Epithelial cell of proximal tubule (primary cell): ENCODE measurements around the gene CD79B. TPM values are rescaled to one million over a fixed set of nuclear protein-coding genes. Genes with fewer than 3 reads are reported as not detected.
"Not testable (repeated sequence)": the region's sequence is repeated elsewhere in the genome, so short reads cannot be mapped to it uniquely, and the experiment has no call there.

ENCODE experiments used
- DNase-seq: peaks from one replicate; pipeline ENCODE4 v3.0.0-alpha.2; 2011; ENCODE audit warnings: low read depth
- H3K4me3 ChIP-seq: 2 replicates; pipeline ENCODE4 v1.5.1; 2011; ENCODE audit warnings: low read depth, mild to moderate bottlenecking, low read length
- CTCF ChIP-seq: conservative IDR thresholded peaks from 2 replicates; pipeline ENCODE4 v1.5.1; 2012; ENCODE audit warnings: low read depth, mild to moderate bottlenecking, low read length
- total RNA-seq: library from RNA; depleted of rRNA; stranded (reverse); fragments of >200 nt; gene quantifications from 2 replicates; pipeline ENCODE4 v1.2.3, GENCODE V29; 2015

Gene CD79B
- total RNA-seq, 1 donor from 2014 or later: not detected

- no peak for TF ChIP-seq CTCF
- no peak overlapping the region for H3K4me3 ChIP-seq
- DNase-seq: no peak
Measured at GRCh38 chr17:63916566-63917185, 15.5 kb downstream of the CD79B start.

DNA sequence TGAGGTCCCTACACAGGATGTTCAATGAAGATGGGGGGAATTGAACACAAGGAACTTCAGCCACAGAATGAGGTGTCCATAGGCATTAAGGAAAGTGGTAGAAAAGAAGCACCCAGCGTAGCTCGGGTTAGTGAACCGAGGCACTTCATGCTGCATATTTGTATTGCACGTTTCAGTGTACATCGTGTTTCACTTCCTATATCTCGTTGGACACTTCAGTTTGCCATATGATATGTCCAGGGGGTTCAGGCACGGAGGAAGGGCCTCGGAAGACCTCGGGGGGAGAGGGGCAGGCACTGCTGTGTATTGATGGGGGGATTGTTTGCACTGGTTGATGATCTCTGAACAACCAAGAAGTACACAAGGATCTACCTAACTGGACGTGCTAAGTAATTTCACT is 16.4 kb downstream of the CD79B start:
- not testable (repeated sequence) for H3K4me3 ChIP-seq, DNase-seq

DNA sequence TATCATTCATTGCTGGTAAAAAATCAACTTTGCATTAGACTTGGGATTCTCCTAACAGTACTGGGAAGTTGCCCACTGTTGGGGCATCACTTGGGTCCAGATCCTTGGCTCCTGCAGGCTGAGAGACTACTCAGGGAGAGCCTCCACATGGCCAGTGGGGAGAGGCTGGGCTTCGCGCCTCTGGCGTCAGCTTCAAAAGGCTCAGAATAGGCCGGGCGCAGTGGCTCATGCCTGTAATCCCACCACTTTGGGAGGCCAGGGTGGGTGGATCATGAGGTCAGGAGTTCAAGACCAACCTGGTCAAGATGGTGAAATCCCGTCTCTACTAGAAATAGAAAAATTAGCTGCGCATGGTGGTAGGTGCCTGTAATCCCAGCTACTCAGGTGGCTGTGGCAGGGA is 17.7 kb downstream of the CD79B start:
- H3K4me3 ChIP-seq: no peak overlapping the region
- no peak for TF ChIP-seq CTCF
- no peak for DNase-seq

- H3K4me3 ChIP-seq: no peak overlapping the region
- DNase-seq: no peak
- peak; percentile 64 for TF ChIP-seq CTCF
Measured at GRCh38 chr17:63911657-63912100, 20.5 kb downstream of the CD79B start.

DNA sequence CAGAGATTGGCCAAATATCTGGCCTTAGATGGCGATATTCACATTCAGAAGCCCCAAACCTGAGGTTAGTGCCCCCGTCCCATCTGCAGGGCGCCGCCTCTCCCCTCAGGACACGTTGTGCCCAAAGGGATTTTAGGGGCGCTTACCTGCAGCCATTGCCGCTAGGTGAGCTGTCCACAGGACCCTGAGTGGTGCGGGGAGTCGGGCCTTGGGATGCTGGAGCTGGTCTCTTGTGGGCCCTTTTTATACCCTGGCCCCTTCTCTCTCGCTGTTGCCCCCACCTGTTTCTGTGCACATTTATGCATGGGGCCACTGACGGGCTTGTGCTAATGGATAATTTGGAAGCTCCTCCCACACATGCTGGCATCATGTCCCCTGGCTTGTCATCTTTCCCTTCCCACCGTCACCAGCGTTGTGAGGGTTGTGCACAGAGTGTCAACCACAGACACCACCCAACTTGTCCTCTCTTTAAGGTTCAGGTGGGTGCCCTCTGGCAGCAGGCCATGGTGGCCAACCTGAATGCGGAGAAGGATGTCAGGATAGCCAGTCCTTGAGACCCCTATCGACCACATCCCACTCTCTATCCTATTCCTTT is 21.0 kb downstream of the CD79B start, which contains the start of gene CSHL1:
Gene CSHL1, minus strand, starts transcription at position 218 of the 595 bp plus-strand sequence. Its CDS starts 62 bp downstream, at position 156.
- DNase-seq: no peak
- H3K4me3 ChIP-seq: no peak within 1 kb of the TSS
- TF ChIP-seq CTCF: no peak

DNA sequence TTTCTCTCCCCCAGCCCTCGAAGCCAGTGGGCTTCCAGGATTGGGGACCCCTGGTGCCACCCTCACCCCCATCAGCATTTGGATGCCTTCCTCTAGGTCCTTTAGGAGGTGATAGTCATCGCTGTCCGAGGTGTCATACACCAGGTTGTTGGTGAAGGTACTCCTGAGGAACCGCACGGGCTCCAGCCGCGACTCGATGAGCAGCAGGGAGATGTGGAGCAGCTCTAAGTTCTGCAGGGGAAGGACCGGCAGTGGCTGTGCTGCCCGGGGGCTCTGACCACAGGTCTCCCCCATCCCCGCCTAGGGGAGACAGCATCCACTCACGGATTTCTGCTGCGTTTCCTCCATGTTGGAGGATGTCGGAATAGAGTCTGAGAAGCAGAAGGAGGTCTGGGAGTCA is 22.0 kb downstream of the CD79B start:
- no peak for DNase-seq
- no peak for TF ChIP-seq CTCF
- no peak overlapping the region for H3K4me3 ChIP-seq

GRCh38 chr17:63909586-63909985 is 22.5 kb downstream of the CD79B start:
- H3K4me3 ChIP-seq, DNase-seq: not testable (repeated sequence)

- not testable (repeated sequence) for DNase-seq, H3K4me3 ChIP-seq
- peak; percentile 33 for TF ChIP-seq CTCF
Measured at GRCh38 chr17:63907161-63907778, 24.9 kb downstream of the CD79B start.

- H3K4me3 ChIP-seq, DNase-seq: not testable (repeated sequence)
Measured at GRCh38 chr17:63904796-63905195, 27.3 kb downstream of the CD79B start.
